Muscle layer of duodenum (tissue), 2 donors: ENCODE measurements around the gene SF3B3.
A peak's percentile ranks its signal among the peaks of the same experiment; 100 is the strongest.
"Not testable (repeated sequence)": the region's sequence is repeated elsewhere in the genome, so short reads cannot be mapped to it uniquely, and the experiment has no call there.

Experiments
- H3K27ac ChIP-seq: one replicate; pipeline ENCODE4 v1.7.0; 2013; ENCODE audit warnings: mild to moderate bottlenecking, low read length
- H3K27me3 ChIP-seq: one replicate; pipeline ENCODE4 v1.7.0; 2013; ENCODE audit warnings: low read depth, mild to moderate bottlenecking, control low read depth, low read length
- H3K36me3 ChIP-seq, 2 donors: one replicate each; pipeline ENCODE4 v1.7.0; 2013; ENCODE audit warnings: low read length in 2 of 2, control low read depth in 1 of 2, mild to moderate bottlenecking in 1 of 2; ENCODE audit not compliant: insufficient read depth in 2 of 2, control insufficient read depth in 1 of 2
- H3K4me1 ChIP-seq, 2 donors: one replicate each; pipeline ENCODE4 v1.7.0; 2013; ENCODE audit warnings: low read length in 2 of 2, mild to moderate bottlenecking in 2 of 2, control low read depth in 1 of 2, moderate library complexity in 1 of 2; ENCODE audit not compliant: insufficient read depth in 2 of 2, control insufficient read depth in 1 of 2
- H3K4me3 ChIP-seq, 2 donors: one replicate each; pipeline ENCODE4 v1.7.0; 2013; ENCODE audit warnings: low read length in 2 of 2, low read depth in 1 of 2, mild to moderate bottlenecking in 1 of 2
- H3K9me3 ChIP-seq, 2 donors: one replicate each; pipeline ENCODE4 v1.7.0; 2013; ENCODE audit warnings: low read length in 2 of 2, control low read depth in 1 of 2, mild to moderate bottlenecking in 1 of 2; ENCODE audit not compliant: control insufficient read depth in 1 of 2
- donor health status: healthy.

Gene SF3B3

DNA sequence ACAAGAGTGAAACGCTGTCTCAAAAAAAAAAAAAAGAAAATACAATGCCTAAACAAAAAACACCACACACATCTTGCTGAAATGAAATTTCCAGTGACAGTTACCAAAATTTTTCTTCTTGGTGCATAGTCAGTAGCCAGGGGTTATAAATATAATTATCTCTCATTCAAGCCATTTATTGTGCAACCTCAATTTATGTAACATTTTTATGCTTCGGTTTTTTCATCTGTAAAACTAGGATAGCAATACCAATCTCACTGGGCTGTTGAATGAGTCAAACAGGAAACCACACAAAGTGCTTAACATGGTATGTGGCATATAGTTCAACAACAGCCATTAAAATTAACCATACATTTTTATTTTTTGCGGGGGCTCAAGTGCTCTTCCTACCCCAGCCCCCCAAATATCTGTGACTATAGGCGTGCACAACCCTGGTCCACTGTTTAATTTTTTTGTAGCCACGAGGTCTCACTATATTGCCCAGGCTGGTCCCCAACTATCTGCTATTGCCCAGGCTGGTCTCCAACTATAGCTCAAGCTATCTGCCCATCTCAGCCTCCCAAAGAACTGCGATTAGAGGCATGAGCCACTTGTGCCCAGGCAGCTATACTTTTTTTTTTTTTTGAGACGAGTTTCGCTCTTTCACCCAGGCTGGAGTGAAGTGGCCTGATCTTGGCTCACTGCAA lies 2.9 kb upstream of the SF3B3 start:
- H3K4me1 ChIP-seq, result peaks cover 6 to 21% of the 10 kb centered on the region in 2 donors
- H3K4me3 ChIP-seq, result no peak overlapping the region
- H3K9me3 ChIP-seq, result no peaks in the 10 kb centered on the region
- H3K27me3 ChIP-seq, result no peaks in the 10 kb centered on the region
- H3K27ac ChIP-seq, result no peak overlapping the region
- peaks cover 12 to 25% of the 10 kb centered on the region in 2 donors for H3K36me3 ChIP-seq

DNA sequence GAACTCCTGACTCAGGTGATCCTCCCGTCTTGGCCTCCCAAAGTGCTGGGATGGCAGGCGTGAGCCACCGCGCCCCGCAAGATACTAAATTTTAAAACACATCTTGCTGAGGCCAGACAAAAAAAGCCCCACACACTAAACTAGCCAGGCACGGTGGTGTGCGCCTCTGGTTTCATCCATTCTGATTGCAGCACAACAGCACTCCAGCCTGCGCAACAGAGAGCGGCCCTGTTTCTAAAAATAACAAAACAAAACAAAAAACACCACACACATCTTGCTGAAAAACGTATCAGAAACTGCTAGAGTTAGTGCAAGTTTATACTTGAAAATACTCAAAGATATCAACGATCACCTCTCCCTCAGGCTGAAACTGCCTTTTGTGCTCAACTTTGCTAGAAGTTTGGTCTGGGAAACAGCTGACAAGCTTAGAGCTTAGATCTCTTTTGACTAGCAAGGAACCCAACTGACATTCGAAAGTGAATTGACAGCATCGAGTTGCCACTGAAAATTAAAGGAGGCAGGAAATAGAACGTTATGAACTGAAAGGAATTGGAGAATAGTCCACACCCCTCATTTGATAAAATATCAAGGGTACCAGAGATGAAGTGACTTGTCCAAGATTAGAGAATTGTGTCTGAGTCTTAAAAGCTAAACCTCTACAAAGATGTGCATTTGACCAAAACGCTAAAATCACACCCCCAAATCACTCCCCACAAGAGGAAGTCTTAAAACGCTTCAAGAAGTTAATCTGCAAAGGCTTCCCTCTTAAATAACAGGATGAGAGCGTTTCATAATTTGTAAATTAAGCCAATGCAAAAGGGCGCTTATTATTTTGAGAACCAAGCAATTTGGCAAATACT lies 1.2 kb upstream of the SF3B3 start:
- Histone ChIP-seq H3K4me1 (peaks cover 10 to 34% of the 10 kb centered on the region in 2 donors), H3K4me3 (peak overlapping the region; percentile 99 to 100), H3K36me3 (peaks cover 15 to 17% of the 10 kb centered on the region in 2 donors), H3K9me3 (no peaks in the 10 kb centered on the region), H3K27me3 (no peaks in the 10 kb centered on the region), H3K27ac (peak overlapping the region; percentile 99)

DNA sequence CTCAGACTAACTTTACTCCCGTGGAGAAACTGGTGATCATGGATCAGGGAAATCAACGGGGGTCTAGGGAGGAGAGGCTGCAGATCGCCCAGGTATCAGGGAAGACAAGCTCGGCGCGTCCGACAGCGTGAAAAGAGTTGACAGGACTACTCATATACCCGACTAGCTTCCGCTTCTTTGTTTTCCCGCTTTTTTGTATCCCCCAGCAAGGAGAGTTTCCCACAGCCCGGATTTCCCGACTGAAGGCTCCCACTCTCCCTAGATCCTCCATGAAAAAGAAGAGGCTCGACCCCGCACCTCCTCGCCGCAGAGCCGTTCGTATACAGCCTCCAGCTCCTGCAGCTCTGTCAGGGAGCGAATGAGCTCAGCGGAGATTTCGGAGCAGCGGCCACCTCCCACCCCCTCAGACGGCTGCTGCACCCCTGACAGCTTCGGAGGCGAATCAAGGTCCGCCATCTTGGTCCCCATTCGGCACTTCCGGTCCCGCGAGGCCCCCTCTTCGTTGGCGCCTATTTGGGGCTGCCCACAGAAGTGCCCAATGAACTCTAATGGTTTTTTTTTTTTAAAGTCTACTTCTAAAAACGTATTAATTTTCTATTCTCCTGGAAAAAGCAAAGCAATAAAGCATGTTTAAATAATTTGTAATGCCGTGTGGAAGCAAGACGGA lies 407 bp upstream of the SF3B3 start, which contains the start of gene COG4:
COG4 (minus strand) TSS at position 479 of the 667 bp plus-strand sequence; CDS start at position 468, 11 bp downstream.
- Histone ChIP-seq H3K4me1 (peaks cover 10 to 36% of the 10 kb centered on the region in 2 donors), H3K9me3 (no peaks in the 10 kb centered on the region), H3K36me3 (peaks cover 12 to 14% of the 10 kb centered on the region in 2 donors), H3K27ac (peak within 1 kb of the TSS; percentile 99), H3K27me3 (no peaks in the 10 kb centered on the region), H3K4me3 (peak within 1 kb of the TSS; percentile 99 to 100)

GRCh38 chr16:70524399-70524825 lies 796 bp downstream of the SF3B3 start:
- peaks cover 21 to 24% of the 10 kb centered on the region in 2 donors for H3K36me3 ChIP-seq
- not testable (repeated sequence) for H3K9me3 ChIP-seq, H3K27me3 ChIP-seq
- peak overlapping the region; percentile 99 for H3K27ac ChIP-seq
- H3K4me3 ChIP-seq, result peak overlapping the region; percentile 99 to 100
- H3K4me1 ChIP-seq, result peaks cover 15 to 46% of the 10 kb centered on the region in 2 donors

- Histone ChIP-seq H3K36me3 (peaks cover 31 to 33% of the 10 kb centered on the region in 2 donors), H3K4me1 (peaks cover 16 to 51% of the 10 kb centered on the region in 2 donors), H3K27ac (no peak overlapping the region), H3K27me3 (no peaks in the 10 kb centered on the region), H3K9me3 (no peaks in the 10 kb centered on the region), H3K4me3 (no peak overlapping the region)
Observed at GRCh38 chr16:70526403-70526802, 2.8 kb downstream of the SF3B3 start.

DNA sequence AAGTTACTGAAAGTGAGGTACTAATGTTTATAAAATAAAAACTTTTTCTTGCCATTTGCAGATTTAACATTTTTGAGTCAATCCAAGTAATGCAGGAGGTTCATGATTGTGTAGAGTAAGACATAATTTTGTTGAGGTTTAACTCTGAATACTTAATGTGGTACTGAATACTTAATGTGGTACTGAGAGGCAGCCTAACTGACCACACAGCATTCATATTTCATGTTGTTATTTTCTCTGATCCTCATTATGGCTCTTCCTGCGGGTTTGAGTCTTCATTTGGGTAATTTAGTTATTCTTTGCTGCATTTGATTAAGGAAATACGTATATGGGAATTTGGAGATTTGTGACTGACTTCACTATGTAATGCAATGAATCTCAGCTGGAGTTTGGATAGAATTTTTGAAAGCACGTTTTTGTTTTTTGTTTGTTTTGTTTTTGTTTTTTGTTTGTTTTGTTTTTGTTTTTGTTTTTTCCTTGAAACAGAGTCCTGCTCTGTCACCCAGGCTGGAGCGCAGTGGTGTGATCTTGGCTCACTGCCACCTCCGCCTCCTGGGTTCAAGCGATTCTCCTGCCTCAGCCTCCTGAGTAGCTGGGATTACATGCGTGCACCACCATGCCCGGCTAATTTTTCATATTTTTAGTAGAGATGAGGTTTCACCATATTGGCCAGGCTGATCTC lies 3.8 kb downstream of the SF3B3 start:
- Histone ChIP-seq H3K27me3 (no peaks in the 10 kb centered on the region), H3K36me3 (peaks cover 39 to 44% of the 10 kb centered on the region in 2 donors), H3K27ac (no peak overlapping the region), H3K4me3 (no peak overlapping the region), H3K9me3 (no peaks in the 10 kb centered on the region), H3K4me1 (peaks cover 14 to 48% of the 10 kb centered on the region in 2 donors)

DNA sequence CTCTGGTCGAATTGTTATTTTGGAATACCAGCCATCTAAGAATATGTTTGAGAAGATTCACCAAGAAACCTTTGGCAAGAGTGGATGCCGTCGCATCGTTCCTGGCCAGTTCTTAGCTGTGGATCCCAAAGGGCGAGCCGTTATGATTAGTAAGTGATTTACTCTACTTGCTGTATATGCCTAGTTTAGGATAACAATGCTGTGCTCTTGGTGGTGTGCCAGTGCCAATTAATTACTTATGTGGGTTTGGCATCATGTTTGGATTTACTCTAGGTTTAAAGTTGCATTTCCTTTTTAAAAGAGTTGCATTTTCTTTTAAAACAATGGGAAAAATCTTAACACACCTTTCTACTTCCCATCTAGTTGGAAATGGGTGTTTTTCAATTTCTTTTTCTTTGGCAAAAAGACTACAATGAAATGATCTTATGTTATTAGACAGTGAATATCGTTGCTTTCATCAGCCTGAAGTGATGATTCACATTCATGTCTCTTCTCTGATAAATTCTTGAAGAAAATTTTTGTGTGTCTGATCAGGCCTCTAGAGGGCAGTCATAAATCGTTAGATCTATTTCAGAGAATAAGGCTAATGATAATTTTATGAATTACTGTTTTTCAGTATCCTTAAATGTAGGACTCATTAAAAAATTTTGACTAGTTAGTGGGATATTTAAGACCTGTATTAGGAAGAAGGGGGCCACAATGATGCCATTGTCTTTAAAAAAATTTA lies 5.6 kb downstream of the SF3B3 start:
- no peaks in the 10 kb centered on the region for H3K27me3 ChIP-seq
- H3K4me3 ChIP-seq, result no peak overlapping the region
- H3K9me3 ChIP-seq, result no peaks in the 10 kb centered on the region
- H3K36me3 ChIP-seq, result peaks cover 56 to 61% of the 10 kb centered on the region in 2 donors
- H3K4me1 ChIP-seq, result peaks cover 10 to 40% of the 10 kb centered on the region in 2 donors
- no peak overlapping the region for H3K27ac ChIP-seq

DNA sequence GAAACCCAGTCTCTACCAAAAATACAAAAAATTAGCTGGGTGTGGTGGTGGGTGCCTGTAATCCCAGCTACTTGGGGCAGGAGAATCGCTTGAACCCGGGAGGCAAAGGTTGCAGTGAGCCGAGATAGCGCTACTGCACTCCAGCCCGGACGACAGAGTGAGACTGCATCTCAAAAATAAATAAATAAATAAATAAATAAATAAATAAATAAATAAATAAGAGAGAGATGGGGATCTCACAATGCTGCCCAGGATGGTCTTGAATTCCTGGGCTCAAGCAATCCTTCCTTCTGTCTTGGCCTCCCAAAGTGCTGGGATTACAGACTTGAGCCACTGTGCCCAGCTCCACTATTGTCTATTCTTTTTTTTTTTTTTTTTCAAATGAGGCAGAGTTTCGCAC lies 6.3 kb downstream of the SF3B3 start:
- not testable (repeated sequence) for H3K27me3 ChIP-seq, H3K27ac ChIP-seq, H3K9me3 ChIP-seq, H3K4me3 ChIP-seq
- H3K4me1 ChIP-seq, result peaks cover 10 to 37% of the 10 kb centered on the region in 2 donors
- H3K36me3 ChIP-seq, result peaks cover 61 to 63% of the 10 kb centered on the region in 2 donors

DNA sequence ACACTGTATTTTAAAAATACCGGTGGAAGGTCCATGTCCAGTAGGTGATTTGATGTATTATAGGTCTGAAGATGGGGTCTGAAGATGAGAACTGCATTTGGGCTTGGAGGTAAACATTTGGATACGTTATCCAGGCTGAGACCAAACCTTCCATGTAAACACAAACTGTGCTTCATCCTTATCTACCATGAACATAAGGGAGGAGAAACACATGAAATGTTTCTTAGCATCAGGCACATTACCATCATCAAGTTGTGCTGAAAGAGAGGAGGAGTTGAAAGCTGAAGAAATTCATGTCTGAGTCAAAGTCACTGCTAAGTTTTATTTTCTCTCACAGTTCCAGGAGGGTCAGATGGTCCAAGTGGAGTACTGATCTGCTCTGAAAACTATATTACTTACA lies 11.4 kb downstream of the SF3B3 start:
- Histone ChIP-seq H3K27me3 (no peaks in the 10 kb centered on the region), H3K36me3 (peaks cover 74 to 82% of the 10 kb centered on the region in 2 donors), H3K4me1 (peaks cover 0 to 4% of the 10 kb centered on the region in 2 donors), H3K9me3 (no peaks in the 10 kb centered on the region), H3K4me3 (no peak overlapping the region), H3K27ac (no peak overlapping the region)

GRCh38 chr16:70540994-70541393 lies 17.4 kb downstream of the SF3B3 start:
- Histone ChIP-seq H3K9me3 (no peaks in the 10 kb centered on the region), H3K4me3 (no peak overlapping the region), H3K4me1 (no peaks in the 10 kb centered on the region), H3K27me3 (no peaks in the 10 kb centered on the region), H3K36me3 (peaks cover 64 to 81% of the 10 kb centered on the region in 2 donors), H3K27ac (no peak overlapping the region)
